ENCODE data around the gene CYP2E1.
"Not testable (repeated sequence)": the region's sequence is repeated elsewhere in the genome, so short reads cannot be mapped to it uniquely, and the experiment has no call there.

Gene CYP2E1

DNA sequence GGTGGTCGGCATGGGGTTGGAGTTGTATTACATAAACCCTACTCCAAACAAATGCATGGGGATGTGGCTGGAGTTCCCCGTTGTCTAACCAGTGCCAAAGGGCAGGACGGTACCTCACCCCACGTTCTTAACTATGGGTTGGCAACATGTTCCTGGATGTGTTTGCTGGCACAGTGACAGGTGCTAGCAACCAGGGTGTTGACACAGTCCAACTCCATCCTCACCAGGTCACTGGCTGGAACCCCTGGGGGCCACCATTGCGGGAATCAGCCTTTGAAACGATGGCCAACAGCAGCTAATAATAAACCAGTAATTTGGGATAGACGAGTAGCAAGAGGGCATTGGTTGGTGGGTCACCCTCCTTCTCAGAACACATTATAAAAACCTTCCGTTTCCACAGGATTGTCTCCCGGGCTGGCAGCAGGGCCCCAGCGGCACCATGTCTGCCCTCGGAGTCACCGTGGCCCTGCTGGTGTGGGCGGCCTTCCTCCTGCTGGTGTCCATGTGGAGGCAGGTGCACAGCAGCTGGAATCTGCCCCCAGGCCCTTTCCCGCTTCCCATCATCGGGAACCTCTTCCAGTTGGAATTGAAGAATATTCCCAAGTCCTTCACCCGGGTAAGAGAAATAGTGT lies at the start of gene CYP2E1:
CYP2E1 (plus strand) TSS at position 407 of the 632 bp plus-strand sequence; CDS start at position 440, 33 bp downstream.
- DNase-seq = no peak

DNA sequence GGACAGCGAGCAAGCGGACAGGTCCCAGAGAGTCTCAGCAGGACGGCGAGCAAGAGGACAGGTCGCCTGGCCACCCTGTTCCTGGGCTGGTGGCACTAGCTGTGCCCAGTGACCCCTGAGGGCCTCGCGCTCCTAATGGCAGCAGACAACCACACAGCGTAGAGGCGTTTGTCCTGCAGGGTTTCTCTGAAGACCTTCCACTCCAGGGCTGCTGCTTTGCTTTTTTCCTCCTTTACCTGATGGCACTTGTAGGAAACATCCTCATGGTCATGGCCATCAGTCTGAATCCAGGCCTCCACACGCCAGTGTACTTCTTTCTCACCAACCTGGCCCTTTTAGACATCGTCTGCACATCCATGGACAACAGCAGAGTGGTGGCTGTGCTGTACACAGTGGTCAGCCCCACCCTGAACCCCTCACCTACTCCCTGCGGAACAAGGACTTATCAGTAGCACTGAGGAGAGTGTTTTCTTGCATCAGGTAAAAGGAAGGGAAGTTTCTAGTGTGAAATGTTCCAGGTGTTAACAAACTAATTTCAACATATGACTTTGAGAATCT lies 46.0 kb upstream of the CYP2E1 start:
- no peak for DNase-seq

DNA sequence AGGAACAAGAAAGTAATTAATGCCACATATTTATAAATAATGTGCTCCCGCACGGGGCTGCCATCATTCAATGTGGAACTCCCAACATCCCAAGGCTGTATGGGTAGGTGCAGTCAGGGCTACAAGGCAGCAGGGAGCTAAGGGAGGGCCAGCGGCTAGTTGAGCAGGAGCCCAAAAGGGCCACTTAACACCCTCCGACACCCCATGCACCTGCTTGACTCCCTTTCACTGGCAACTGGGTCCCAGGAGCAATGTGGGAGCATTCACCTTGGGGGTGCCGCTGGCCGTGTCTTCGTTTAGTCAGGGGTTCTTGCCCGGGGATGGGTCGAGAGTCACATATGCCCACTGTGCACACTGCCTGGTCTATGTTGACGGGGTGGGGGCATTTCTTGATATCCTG lies 45.5 kb upstream of the CYP2E1 start:
- no peak for DNase-seq

DNA sequence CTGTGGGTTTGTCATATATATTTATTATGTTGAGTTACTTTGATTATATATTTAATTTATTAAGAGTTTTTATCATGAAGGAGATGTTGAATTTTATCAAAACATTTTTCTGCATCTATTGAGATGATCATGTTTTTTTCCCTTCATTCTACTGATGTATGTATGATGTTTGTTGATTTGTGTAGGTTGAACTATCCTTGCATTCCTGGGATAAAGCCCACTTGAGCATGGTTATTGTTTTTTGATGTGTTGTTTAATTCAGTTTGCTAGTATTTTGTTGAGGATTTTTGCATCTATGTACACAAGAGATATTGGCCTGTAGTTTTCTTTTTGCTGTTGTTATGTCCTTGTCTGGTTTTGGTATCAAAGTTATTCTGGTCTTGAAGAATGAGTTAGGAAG lies 42.3 kb upstream of the CYP2E1 start:
- DNase-seq = no peak

DNA sequence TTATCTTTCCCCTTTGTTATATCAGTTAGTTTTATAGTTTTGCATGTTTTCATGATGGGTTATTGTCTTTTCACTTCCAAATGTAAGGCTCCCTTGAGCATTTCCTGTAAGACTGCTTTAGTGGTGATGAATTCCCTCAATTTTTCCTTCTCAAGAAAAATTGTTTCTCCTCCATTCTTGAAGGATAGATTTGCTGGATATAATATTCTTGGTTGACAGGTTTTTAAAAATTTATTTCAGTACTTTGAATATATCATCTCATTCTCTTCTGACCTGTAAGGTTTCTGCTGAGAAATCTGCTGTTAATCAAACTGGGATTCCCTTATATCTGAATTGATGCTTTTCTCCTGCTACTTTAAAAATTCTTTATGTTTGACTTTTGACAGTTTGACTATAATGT lies 40.1 kb upstream of the CYP2E1 start:
- DNase-seq = no peak

DNA sequence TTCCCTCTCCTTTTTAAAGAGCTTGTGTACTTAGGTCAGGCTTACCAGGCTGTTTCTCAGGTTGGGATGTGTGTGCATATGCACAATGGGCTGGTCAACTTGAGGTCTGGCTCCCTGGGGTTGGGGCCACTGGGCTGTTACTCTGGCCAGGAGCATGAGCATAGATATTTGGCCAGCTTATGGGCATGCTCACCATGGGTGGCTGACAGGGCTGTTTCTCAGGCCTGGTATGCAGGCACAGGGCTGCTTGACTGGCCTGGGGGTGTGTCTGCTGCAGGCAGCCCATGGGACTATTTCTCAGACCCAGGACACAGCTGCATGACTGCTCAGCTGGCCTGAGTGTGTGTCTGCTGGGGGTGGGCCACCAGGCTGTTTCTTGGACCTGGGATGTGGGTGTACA lies 38.8 kb upstream of the CYP2E1 start:
- no peak for DNase-seq

DNA sequence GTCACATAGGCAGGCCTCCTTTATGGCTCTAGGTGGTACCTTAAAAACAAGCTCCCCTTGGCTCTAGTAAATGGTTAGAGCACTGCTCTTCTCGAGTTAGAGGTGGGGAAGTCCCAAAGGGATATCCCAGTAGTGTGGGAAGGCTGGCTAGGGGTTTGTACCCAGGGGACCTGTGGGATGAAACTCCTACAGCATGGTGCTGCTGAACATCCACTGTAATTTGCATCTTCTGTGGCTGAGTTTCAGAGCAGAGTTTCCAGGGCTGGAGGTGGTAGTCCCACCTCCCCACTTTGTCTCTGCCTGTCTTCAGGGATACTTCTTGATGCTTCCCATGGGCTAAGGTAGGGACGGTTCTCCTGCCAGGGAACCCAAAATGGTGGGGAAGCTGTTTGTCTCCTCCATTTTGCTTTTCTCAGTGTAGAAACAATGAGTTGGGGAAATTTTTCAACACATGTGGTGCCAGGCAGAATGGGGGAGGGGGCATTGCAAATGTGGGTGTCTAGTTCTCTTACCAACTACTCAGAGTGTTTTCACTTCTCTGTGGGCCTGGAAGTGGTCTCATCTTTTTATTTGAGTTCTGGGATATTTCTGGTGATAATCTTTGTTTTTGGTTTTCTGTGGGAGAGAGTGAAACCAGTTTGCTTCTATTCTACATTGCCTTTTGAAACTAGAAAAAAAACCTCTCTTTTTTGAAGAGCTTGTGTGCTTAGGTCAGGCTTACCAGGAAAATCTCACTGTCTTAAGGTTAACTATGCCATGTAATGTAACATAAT lies 37.2 kb upstream of the CYP2E1 start:
- no peak for DNase-seq

DNA sequence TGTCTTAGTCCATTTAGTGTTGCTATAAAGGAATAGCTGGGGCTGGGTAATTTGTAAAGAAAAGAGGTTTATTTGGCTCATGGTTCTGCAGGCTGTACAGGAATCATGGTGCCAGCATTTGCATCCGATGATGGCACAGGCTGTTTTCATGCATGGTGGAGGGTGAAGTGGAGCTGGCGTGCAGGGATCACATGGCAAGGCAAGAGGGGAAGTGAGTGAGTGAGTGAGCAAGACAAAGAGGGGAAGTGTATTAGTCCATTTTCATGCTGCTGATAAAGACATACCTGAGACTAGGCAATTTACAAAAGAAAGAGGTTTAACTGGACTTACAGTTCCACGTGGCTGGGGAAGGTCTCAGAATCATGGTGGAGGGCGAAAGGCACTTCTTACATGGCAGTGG lies 33.6 kb upstream of the CYP2E1 start:
- DNase-seq = not testable (repeated sequence)

DNA sequence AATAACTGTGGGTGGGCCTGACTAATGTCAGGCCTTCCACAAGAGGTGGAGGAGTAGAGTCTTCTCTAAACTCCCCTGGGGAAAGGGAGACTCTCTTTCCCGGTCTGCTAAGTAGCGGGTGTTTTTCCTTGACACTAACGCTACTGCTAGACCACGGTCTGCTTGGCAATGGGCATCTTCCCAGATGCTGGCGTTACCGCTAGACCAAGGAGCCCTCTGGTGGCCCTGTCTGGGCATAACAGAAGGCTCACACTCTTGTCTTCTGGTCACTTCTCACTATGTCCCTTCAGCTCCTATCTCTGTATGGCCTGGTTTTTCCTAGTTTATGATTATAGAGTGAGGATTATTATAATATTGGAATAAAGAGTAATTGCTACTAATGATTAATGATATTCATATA lies 29.8 kb upstream of the CYP2E1 start:
- not testable (repeated sequence) for DNase-seq

DNA sequence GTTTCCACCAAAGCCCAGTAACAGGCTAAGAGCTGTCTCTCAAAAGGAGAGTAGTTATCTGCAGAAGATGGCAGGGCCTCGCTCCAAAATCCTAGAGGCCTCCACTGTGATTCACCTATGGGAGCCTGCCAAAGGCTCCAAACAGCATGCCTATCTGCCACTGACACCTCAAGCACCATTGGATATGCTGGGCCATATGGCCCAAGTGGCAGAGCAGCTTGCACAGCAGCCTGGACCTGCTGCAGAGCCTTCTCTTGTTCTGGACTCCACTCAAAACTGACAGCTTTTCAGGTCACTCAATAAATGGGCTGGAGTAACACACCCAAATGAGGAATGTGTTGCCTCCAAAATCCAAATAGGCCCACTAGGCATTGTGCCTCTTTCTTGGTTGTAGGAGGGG lies 28.0 kb upstream of the CYP2E1 start:
- DNase-seq = not testable (repeated sequence)

DNA sequence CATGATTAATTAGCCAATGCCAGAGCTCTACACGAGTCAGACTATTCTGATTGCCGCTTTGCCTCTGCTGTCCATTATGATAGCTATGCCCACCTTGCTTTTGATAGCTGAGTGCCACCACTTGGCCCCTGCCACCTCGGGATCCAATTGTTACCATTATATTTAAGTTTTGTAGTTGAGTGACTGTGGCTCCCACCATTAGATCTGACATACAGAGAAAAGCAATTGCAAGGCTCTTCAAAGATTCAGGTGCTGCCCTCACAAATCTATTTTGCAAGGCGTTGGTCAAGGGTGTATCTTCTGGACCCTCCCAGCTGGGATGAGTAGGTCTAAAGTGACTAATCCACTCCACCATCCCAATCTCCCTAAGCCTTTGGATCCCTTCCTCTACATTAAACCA lies 26.3 kb upstream of the CYP2E1 start:
- not testable (repeated sequence) for DNase-seq

DNA sequence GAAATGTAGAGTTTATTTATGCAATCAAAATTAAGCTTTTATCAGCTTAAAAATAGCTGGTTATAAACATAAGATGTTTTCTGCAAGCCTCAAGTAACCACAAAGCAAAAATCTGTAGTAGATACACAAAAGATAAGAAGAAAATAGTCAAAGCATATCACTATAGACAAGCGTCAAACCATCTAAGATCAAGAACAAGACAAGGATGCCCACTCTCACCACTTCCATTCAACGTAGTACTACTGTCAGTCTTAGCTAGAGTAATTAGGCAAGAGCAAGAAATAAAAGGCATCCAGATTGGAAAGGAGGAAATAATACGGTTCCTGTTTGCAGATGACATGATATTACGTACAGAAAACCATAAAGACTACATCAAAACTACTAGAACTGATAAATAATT lies 17.5 kb upstream of the CYP2E1 start:
- no peak for DNase-seq

DNA sequence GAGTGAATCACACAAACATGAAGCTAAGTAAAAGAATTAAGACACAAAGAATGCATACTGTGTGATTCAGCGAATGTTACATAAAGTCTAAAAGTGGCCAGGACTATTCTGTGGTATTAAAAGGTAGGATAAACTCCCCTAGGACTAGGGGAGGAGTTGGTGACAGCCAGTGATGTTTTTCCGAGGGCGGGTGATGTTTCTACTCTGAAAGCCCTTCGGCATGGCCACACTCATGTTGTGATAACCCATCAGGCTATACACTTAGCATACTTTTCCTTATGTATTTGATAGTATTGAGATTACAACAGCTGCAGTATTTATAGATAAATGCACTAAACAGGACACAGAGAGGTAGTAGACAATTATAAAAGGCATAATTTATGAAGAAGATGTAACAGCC lies 15.8 kb upstream of the CYP2E1 start:
- no peak for DNase-seq

DNA sequence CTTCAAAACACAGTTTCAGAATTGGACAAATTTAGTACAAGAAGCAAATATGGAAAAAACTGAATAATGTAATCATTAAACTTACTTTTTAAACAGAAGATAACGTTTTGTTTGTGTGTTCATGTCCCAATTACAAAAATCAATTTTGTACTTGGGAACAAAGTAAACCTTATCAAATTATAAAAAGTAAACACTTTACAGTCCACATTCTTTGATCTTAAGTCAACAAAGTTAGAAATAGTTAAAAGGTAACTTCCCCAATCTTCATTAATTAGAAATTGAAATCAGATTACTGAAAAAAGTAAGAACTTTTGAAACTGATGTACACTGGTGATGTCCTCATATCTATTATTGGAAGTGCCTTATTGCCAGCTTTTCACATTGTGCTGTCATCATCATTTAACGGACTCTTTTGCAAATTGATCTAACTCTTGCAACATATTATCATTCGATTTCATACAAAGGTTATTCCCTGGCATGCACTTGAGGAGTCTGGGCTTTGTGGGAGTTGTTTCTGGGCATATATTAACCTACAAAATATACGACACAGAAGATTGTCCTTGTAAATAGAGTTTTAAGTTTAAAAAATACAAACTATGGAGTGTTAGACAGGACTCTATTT lies 15.1 kb upstream of the CYP2E1 start:
- no peak for DNase-seq

DNA sequence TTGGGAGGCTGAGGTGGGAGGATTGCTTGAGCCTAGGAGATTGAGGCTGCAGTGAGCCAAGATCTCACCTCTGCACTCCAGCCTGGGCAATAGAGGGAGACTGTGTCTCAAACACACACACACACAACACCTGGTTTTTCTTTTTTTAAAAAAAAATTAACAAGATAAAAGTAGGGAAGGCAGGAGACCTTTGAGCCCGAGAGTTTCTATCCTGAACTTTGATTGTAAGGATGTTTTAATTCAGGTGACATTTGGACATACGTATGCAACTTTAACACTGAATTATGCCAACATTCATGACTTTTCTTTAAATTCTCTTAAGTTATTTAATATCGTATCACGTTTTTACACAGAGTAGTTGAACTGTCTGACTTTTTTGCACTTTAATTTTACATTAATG lies 11.7 kb upstream of the CYP2E1 start:
- DNase-seq = no peak

DNA sequence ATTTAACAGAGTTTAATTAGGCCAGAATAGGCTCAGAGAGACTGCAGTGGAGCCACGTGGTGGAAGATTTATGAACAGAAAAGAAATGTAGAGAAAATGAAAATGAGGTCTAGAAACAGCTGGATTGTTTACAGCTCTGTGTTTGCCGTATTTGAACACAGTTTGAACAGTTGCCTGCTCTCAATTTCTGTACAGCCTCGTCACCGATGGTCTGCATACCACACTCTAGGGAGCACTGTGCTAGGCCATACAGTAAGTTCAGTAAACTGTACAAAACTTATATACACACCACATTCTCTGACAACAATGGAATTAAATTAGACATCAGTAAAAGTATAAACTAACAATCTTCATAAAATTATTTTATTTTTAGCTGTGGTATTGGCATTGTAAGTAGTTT lies 11.1 kb upstream of the CYP2E1 start:
- no peak for DNase-seq

DNA sequence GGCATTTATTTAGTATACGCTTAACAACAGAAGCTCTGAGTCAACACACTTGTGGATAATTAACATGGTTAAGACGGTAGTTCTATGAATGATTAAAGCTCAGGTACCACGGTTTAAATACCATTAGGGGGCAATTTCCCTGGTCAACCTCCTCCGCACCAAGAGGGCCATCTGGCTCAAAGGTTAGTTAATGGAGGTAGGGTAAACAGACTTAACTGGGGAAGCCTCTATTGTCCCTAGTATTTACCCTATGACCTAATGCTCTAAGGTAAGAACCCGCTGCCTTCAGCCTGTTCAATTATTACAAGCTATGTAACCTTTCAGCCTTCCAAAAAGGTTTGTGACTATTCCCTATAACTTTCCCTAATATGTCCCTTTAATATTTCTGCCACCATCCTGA lies 8.6 kb upstream of the CYP2E1 start:
- not testable (repeated sequence) for DNase-seq

DNA sequence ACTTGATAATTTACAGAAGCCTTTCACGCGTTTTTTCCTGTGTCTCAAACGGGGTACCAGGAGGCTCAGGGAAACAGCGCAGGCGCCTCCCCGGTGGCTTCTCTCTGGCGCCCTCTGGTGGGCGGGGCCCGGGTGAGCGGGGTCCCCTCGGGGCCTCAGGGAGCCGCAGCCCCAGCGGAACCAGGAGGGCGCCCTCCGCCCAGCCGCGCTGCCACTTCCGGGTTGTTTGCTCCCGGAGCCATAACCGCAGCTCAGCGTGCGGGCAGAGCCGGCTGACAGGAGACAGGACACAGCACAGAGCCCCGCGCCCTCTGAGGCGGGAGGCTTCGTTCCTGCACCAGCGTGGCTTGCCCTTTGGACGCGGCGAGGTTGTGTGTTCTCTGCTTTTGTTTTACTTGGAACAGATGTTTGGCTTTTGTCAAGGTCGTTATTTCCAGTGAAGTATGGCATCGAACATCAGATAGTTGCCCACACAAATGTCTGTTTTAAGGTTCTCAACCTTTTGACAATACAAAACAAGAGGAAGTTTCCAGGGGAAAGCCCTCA lies 6.9 kb upstream of the CYP2E1 start:
- DNase-seq = peak; percentile 82

DNA sequence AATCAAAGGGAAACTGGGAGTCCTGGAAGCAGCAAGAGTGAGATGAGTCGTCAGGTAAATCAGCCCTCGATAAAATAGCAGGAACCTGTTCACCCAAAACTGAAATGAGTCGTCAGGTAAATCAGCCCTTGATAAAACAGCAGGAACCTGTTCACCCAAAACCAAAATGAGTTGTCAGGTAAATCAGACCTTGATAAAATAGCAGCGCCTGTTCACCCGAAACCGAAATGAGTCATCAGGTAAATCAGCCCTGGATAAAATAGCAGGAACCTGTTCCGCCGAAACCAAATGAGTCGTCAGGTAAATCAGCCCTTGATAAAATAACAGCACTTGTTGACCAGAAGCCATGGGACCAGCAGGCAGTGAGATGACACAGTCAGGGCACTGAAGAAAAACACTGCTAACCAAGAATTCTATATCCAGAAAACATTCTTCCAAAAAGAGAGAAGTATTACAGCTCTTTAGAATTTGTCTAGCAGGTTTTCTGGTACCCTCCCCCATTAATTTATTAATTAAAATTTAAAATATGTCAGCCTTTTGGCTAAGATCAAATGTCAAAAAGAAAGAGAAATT lies 3.4 kb upstream of the CYP2E1 start:
- DNase-seq = no peak

DNA sequence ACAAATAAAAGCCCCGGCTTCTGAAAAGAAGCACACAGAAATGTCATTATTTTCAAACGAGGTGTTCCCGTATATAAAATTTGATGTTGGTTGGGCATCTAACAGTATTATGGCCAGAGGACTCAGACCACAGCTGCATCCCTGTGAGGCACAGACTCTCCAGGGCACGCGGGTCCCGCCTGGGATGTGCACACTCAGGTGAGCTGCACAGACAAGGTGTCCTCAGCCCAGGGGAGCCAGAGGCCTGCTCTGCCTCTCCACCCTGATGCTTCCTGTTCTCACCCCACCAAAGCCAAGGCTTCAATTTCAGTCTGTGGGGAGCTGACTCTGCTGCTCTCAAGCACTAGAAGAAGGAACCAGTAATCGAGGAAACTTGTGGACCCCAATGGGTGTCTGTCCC lies 1.7 kb upstream of the CYP2E1 start:
- DNase-seq = no peak

DNA sequence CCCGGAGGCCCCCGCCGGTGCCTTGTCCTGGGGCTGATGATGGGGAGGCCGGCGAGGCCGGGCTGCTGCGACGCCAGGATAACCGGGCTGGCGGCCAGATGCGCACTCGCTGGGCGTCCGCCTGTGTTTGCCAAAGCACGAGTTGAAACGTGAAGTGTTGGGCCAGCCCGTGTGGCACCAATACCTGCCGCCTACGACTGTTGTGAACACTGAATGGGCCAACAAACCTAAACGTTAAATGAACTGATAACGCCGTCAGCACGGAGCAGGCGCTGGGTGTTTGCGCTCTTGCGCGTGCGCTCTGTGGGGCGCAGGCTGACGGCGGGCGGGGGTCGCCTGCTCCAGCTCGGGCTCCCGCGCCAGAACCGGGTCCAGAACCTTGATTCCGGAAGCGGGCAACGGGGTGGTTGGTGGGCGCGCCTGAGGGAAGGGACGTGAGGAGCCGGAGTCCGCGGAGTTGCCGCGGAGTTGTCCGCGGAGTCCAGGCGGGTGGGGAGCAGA lies 658 bp downstream of the CYP2E1 start:
- peak; percentile 14 for DNase-seq

DNA sequence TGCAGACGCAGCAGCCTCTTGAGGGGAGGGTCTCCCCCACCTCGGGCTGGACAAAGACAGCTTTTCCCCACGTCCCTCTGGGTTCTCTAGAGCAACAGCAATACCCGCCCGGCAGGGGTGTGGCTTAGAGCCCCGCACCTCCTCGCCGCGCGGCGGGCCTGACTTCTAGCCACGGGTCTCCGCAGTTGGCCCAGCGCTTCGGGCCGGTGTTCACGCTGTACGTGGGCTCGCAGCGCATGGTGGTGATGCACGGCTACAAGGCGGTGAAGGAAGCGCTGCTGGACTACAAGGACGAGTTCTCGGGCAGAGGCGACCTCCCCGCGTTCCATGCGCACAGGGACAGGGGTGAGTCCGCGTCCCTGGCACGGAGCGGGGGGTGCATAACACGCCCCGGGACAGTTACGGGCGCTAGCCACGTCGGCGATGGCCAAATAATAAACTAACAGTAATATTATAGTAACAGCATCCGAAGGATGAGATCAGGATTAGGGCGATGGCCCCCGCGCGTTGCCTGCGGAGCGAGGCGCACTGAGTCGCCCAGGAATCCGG lies 1.2 kb downstream of the CYP2E1 start:
- DNase-seq = peak; percentile 11

Measured in NCI-H345 (cell line).